Measurements from ENCODE around the gene CCDC85A.

The CCDC85A gene

GRCh38 chr2:56364902-56365301, 181.1 kb downstream of the CCDC85A start:
- Histone ChIP-seq H3K9me3 (ENCODE audit: control insufficient read depth, insufficient read depth, low read length) (no peaks in the 10 kb centered on the region), H3K9ac (ENCODE audit: low read depth, low read length) (no peak overlapping the region), H3K36me3 (ENCODE audit: insufficient read depth, low read length) (no peaks in the 10 kb centered on the region), H3K4me1 (ENCODE audit: insufficient read depth, low read length) (no peaks in the 10 kb centered on the region)

DNA sequence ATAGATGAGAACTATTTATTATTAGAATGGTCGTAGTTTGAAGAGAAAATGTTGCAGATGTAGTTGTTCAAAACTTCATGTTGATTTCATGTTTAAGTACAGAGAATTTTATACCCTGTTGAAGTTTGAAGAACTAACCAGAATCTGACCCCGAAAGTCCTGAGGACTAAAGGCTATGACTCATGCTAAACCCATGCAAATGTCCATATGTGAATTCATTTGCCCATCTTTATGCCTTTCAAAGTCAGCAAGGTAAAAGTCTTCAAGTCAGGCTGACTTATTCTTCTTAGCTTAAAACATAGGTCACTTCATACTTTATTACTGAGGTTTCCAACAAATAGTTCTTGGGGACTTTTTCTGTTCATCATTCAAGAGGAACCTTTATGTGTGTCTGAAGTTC, 185.5 kb downstream of the CCDC85A start:
- Histone ChIP-seq H3K9me3 (ENCODE audit: control insufficient read depth, insufficient read depth, low read length) (no peaks in the 10 kb centered on the region), H3K9ac (ENCODE audit: low read depth, low read length) (no peak overlapping the region), H3K36me3 (ENCODE audit: insufficient read depth, low read length) (no peaks in the 10 kb centered on the region), H3K4me1 (ENCODE audit: insufficient read depth, low read length) (no peaks in the 10 kb centered on the region)

- Histone ChIP-seq H3K4me1 (ENCODE audit: insufficient read depth, low read length) (no peaks in the 10 kb centered on the region), H3K36me3 (ENCODE audit: insufficient read depth, low read length) (no peaks in the 10 kb centered on the region), H3K9ac (ENCODE audit: low read depth, low read length) (no peak overlapping the region), H3K9me3 (ENCODE audit: control insufficient read depth, insufficient read depth, low read length) (no peaks in the 10 kb centered on the region)
These were observed 188.4 kb downstream of the CCDC85A start for GRCh38 chr2:56372071-56372656.

DNA sequence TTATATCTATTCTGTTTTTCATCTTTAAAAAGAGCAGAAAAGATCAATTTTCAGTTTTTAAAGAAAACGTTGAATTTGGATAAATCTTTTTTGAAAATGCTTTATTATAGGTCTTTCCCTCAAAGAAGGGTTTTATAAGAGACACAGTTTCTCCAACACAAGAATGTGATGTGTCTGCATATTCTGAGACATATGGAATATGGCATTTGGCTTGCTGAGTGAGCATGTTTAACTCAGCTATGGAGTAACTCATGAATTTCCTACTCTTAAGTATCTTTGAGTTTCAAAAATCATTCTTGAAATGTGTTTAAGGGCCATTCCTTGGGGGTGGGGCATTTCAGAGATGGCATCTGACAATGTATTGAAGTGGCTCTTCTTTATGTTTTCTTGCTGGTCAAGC, 191.5 kb downstream of the CCDC85A start:
- H3K9me3 ChIP-seq (ENCODE audit: control insufficient read depth, insufficient read depth, low read length) = no peaks in the 10 kb centered on the region
- no peaks in the 10 kb centered on the region for H3K4me1 ChIP-seq (ENCODE audit: insufficient read depth, low read length)
- no peaks in the 10 kb centered on the region for H3K36me3 ChIP-seq (ENCODE audit: insufficient read depth, low read length)
- H3K9ac ChIP-seq (ENCODE audit: low read depth, low read length) = no peak overlapping the region

DNA sequence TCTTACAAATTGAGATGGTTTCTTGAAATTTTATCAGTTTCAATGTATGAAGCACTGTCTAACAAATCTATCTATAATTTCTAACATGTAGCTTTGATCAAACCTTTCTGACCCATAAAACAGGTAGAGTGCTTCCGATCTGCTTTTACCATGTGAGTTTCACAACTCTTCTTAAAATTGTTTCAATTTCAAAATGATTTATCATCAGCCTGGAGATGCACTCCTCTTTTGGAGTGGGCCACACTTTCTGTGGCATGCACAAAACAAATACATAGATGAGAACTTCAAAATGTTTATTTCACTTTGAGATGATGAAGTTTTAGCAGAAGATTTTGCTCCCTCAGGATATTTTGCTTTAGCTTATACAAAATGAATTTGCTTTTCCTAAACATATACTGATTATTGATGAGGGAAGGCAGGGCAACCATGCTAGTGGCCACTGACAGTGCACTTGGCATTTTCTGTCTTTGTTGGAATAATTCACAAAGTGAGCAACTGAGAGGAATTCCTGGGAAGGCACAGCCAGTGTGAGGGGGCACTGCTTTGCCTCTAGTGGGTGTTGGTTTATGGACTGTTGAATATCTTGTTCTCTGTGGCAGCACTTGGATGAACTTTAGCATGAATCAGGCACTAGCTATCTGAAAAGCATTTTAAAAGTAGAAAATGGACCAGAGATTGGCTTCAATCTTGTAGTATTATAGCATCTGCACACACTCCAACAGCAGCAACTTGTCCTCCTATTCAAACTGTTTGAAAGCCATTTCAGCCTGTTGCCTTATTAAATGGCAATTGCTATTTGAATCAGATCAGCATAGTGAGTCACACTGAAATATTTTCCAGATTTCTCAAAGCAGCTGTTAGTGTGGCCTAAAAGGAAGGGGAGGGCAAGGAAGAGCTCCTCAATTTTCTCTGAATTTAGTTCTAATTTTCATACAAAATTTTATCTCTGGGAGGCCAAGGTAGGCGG, 193.2 kb downstream of the CCDC85A start:
- Histone ChIP-seq H3K4me1 (ENCODE audit: insufficient read depth, low read length) (no peaks in the 10 kb centered on the region), H3K36me3 (ENCODE audit: insufficient read depth, low read length) (no peaks in the 10 kb centered on the region), H3K9ac (ENCODE audit: low read depth, low read length) (no peak overlapping the region), H3K9me3 (ENCODE audit: control insufficient read depth, insufficient read depth, low read length) (no peaks in the 10 kb centered on the region)

- no peaks in the 10 kb centered on the region for H3K36me3 ChIP-seq (ENCODE audit: insufficient read depth, low read length)
These were observed 195.3 kb downstream of the CCDC85A start for GRCh38 chr2:56379066-56379465.

DNA sequence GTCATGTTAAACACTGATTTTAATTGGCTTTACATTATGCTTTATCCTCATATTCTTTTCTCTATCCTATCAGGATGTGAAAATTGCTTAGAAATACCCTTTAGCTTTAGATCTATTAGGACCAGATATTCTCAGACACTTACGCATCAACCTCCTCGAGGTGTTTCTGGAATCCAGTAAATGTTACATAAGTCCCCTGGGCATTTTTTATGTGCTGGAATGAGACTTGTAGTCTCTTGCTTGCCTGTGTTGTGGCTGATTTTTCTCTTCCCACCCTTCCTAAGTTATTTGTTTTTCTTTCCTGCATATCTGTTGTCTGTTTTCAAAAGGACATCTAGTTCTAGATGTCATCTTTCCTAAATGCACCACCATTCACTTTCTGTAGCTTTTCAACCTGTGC, 197.1 kb downstream of the CCDC85A start:
- Histone ChIP-seq H3K36me3 (ENCODE audit: insufficient read depth, low read length) (no peaks in the 10 kb centered on the region), H3K9me3 (ENCODE audit: control insufficient read depth, insufficient read depth, low read length) (no peaks in the 10 kb centered on the region), H3K9ac (ENCODE audit: low read depth, low read length) (no peak overlapping the region), H3K4me1 (ENCODE audit: insufficient read depth, low read length) (no peaks in the 10 kb centered on the region)

More at GRCh38 chr2:56379066-56379465, 195.3 kb downstream of the CCDC85A start:
- H3K9me3 ChIP-seq (ENCODE audit: control insufficient read depth, insufficient read depth, low read length) = no peaks in the 10 kb centered on the region
- H3K9ac ChIP-seq (ENCODE audit: low read depth, low read length) = no peak overlapping the region
- no peaks in the 10 kb centered on the region for H3K4me1 ChIP-seq (ENCODE audit: insufficient read depth, low read length)

GRCh38 chr2:56382466-56382865, 198.7 kb downstream of the CCDC85A start:
- H3K4me1 ChIP-seq (ENCODE audit: insufficient read depth, low read length) = no peaks in the 10 kb centered on the region
- no peaks in the 10 kb centered on the region for H3K9me3 ChIP-seq (ENCODE audit: control insufficient read depth, insufficient read depth, low read length)
- H3K9ac ChIP-seq (ENCODE audit: low read depth, low read length) = no peak overlapping the region
- no peaks in the 10 kb centered on the region for H3K36me3 ChIP-seq (ENCODE audit: insufficient read depth, low read length)

- Histone ChIP-seq H3K9me3 (ENCODE audit: control insufficient read depth, insufficient read depth, low read length) (no peaks in the 10 kb centered on the region), H3K9ac (ENCODE audit: low read depth, low read length) (no peak overlapping the region), H3K36me3 (ENCODE audit: insufficient read depth, low read length) (no peaks in the 10 kb centered on the region), H3K4me1 (ENCODE audit: insufficient read depth, low read length) (no peaks in the 10 kb centered on the region)
These were observed 202.9 kb downstream of the CCDC85A start for GRCh38 chr2:56386657-56387056.

GRCh38 chr2:56390644-56391043, 206.9 kb downstream of the CCDC85A start:
- Histone ChIP-seq H3K36me3 (ENCODE audit: insufficient read depth, low read length) (no peaks in the 10 kb centered on the region), H3K9ac (ENCODE audit: low read depth, low read length) (no peak overlapping the region), H3K9me3 (ENCODE audit: control insufficient read depth, insufficient read depth, low read length) (no peaks in the 10 kb centered on the region), H3K4me1 (ENCODE audit: insufficient read depth, low read length) (no peaks in the 10 kb centered on the region)

- Histone ChIP-seq H3K9me3 (ENCODE audit: control insufficient read depth, insufficient read depth, low read length) (no peaks in the 10 kb centered on the region), H3K4me1 (ENCODE audit: insufficient read depth, low read length) (no peaks in the 10 kb centered on the region), H3K36me3 (ENCODE audit: insufficient read depth, low read length) (no peaks in the 10 kb centered on the region), H3K9ac (ENCODE audit: low read depth, low read length) (no peak overlapping the region)
These were observed 226.3 kb downstream of the CCDC85A start for GRCh38 chr2:56410140-56410539.

DNA sequence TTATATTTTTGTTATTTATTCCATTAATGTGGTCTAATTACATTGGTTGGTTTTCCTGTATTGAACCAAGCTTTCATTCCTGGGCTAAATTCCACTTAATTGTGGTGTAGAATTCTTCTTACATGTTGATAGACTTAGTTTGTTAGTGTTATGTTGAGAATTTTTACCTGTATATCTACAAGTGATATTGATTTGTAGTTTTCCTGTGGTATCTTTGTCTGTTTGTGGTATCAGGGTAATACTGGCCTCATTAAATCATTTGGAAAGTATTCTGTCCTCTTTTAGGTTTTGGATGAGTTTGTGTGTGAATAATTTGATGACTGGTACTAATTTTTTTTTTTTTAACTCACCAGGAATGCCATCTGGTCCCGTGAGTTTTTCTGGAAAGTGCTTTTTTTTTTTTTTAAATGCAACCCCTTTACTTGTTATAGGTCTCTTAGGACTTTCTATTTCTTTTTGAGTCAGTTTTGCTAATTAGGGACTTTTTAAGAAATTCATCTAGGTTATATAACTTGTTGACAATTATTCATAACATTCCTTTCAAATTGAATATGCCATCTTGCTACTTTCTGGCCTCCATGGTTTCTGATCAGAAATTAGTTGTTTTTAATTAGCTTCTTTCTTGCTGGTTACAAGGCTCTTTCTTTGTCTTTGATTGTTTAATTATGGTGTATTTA, 232.8 kb downstream of the CCDC85A start:
- Histone ChIP-seq H3K9me3 (ENCODE audit: control insufficient read depth, insufficient read depth, low read length) (no peaks in the 10 kb centered on the region), H3K36me3 (ENCODE audit: insufficient read depth, low read length) (no peaks in the 10 kb centered on the region), H3K9ac (ENCODE audit: low read depth, low read length) (no peak overlapping the region), H3K4me1 (ENCODE audit: insufficient read depth, low read length) (no peaks in the 10 kb centered on the region)
